ENCODE results near the gene PSMD14.
A peak's percentile ranks its signal among the peaks of the same experiment; 100 is the strongest.

The PSMD14 gene

GRCh38 chr2:161423421-161424393 lies 115.5 kb downstream of the PSMD14 start:
- no peak for DNase-seq (ENCODE audit: low read depth)
- peak overlapping the region; percentile 18 for H3K4me3 ChIP-seq (ENCODE audit: low read depth, low read length)
- no peak for TF ChIP-seq CTCF (IDR thresholded peaks at IDR 0.05; ENCODE audit: low read depth, low read length, missing control alignments)
- in situ Hi-C loops (cut with HindIII; ENCODE audit: low sequenced_read_pairs): no loop called here

- TF ChIP-seq CTCF (IDR thresholded peaks at IDR 0.05; ENCODE audit: low read depth, low read length, missing control alignments): no peak
- DNase-seq (ENCODE audit: low read depth): no peak
- H3K4me3 ChIP-seq (ENCODE audit: low read depth, low read length): no peak overlapping the region
- in situ Hi-C loops (cut with HindIII; ENCODE audit: low sequenced_read_pairs): no loop called here
Observed at GRCh38 chr2:161424394-161424769, 116.2 kb downstream of the PSMD14 start.

GRCh38 chr2:161424891-161425727 lies 116.9 kb downstream of the PSMD14 start:
- no peak overlapping the region for H3K4me3 ChIP-seq (ENCODE audit: low read depth, low read length)
- no peak for TF ChIP-seq CTCF (IDR thresholded peaks at IDR 0.05; ENCODE audit: low read depth, low read length, missing control alignments)
- DNase-seq (ENCODE audit: low read depth): no peak
- in situ Hi-C loops (cut with HindIII; ENCODE audit: low sequenced_read_pairs): no loop called here

- no peak overlapping the region for H3K4me3 ChIP-seq (ENCODE audit: low read depth, low read length)
- no peak for TF ChIP-seq CTCF (IDR thresholded peaks at IDR 0.05; ENCODE audit: low read depth, low read length, missing control alignments)
- in situ Hi-C loops (cut with HindIII; ENCODE audit: low sequenced_read_pairs): no loop called here
- no peak for DNase-seq (ENCODE audit: low read depth)
Observed at GRCh38 chr2:161425728-161426454, 117.7 kb downstream of the PSMD14 start.

- TF ChIP-seq CTCF (IDR thresholded peaks at IDR 0.05; ENCODE audit: low read depth, low read length, missing control alignments): peak; percentile 93
- in situ Hi-C loops (cut with HindIII; ENCODE audit: low sequenced_read_pairs): no loop called here
- H3K4me3 ChIP-seq (ENCODE audit: low read depth, low read length): peak overlapping the region; percentile 30
- DNase-seq (ENCODE audit: low read depth): peak; percentile 37
Observed at GRCh38 chr2:161426455-161426921, 118.3 kb downstream of the PSMD14 start.
